Astrocyte (in vitro differentiated cells and primary cell): ENCODE measurements around the gene TESK2. TPM values are rescaled to one million over a fixed set of nuclear protein-coding genes. Genes with fewer than 3 reads are reported as not detected.

Experiments used
- DNase-seq: peaks from one replicate; pipeline ENCODE4 v3.0.0-alpha.2; 2010; ENCODE audit warnings: low read depth
- FAIRE-seq: peaks from 2 replicates; lab custom pipeline; 2011; peaks lifted over from hg19 to GRCh38; lab: Jason Lieb, UNC
- H2AFZ ChIP-seq: 2 replicates; pipeline ENCODE4 v1.6.0; 2012; ENCODE audit warnings: low read depth, low read length, inconsistent platforms
- H3K27ac ChIP-seq: 2 replicates; pipeline ENCODE4 v1.5.1; 2011; ENCODE audit warnings: low read depth, low read length, inconsistent platforms
- H3K27me3 ChIP-seq: 2 replicates; pipeline ENCODE4 v1.6.0; 2011; ENCODE audit warnings: low read length, inconsistent platforms; ENCODE audit not compliant: insufficient read depth
- H3K36me3 ChIP-seq: 2 replicates; pipeline ENCODE4 v1.5.1; 2011; ENCODE audit warnings: low read length, inconsistent platforms; ENCODE audit not compliant: insufficient read depth
- H3K4me1 ChIP-seq: 2 replicates; pipeline ENCODE4 v1.5.1; 2011; ENCODE audit warnings: low read length, inconsistent platforms; ENCODE audit not compliant: insufficient read depth
- H3K4me2 ChIP-seq: 2 replicates; pipeline ENCODE4 v1.6.0; 2012; ENCODE audit warnings: low read length, inconsistent platforms
- H3K4me3 ChIP-seq: 2 replicates; pipeline ENCODE4 v1.5.1; 2011; ENCODE audit warnings: low read depth, mild to moderate bottlenecking, low read length, inconsistent platforms; ENCODE audit not compliant: insufficient read depth
- H3K79me2 ChIP-seq: 2 replicates; pipeline ENCODE4 v1.6.0; 2012; ENCODE audit warnings: mild to moderate bottlenecking, low read length, inconsistent platforms; ENCODE audit not compliant: insufficient read depth
- H3K9ac ChIP-seq: 2 replicates; pipeline ENCODE4 v1.6.0; 2012; ENCODE audit warnings: mild to moderate bottlenecking, low read length, inconsistent platforms
- H3K9me3 ChIP-seq: 2 replicates; pipeline ENCODE4 v1.5.1; 2012; ENCODE audit warnings: low read depth, mild to moderate bottlenecking, low read length, inconsistent platforms; ENCODE audit not compliant: insufficient read depth
- H4K20me1 ChIP-seq: 2 replicates; pipeline ENCODE4 v1.6.0; 2012; ENCODE audit warnings: low read length, inconsistent platforms; ENCODE audit not compliant: insufficient read depth
- H3K27ac Mint-ChIP-seq: one replicate; pipeline ENCODE4 v1.8.0; 2021; ENCODE audit warnings: mild to moderate bottlenecking, mixed read lengths; ENCODE audit not compliant: unreplicated experiment
- H3K27me3 Mint-ChIP-seq: one replicate; pipeline ENCODE4 v1.8.0; 2021; ENCODE audit warnings: low read depth, mixed read lengths; ENCODE audit not compliant: unreplicated experiment
- H3K36me3 Mint-ChIP-seq: one replicate; pipeline ENCODE4 v1.8.0; 2021; ENCODE audit warnings: low read depth, mixed read lengths; ENCODE audit not compliant: unreplicated experiment
- H3K4me1 Mint-ChIP-seq: one replicate; pipeline ENCODE4 v1.8.0; 2021; ENCODE audit warnings: low read depth, mixed read lengths; ENCODE audit not compliant: unreplicated experiment
- H3K4me3 Mint-ChIP-seq: one replicate; pipeline ENCODE4 v1.8.0; 2021; ENCODE audit warnings: mild to moderate bottlenecking, moderate library complexity, mixed read lengths; ENCODE audit not compliant: unreplicated experiment
- H3K9me3 Mint-ChIP-seq: one replicate; pipeline ENCODE4 v1.8.0; 2021; ENCODE audit warnings: mild to moderate bottlenecking, mixed read lengths; ENCODE audit not compliant: unreplicated experiment
- EZH2 ChIP-seq: IDR thresholded peaks from 2 replicates; pipeline ENCODE4 v1.6.1; 2012; ENCODE audit warnings: mild to moderate bottlenecking, low read length, inconsistent platforms; ENCODE audit not compliant: insufficient read depth
- total RNA-seq: library from RNA; stranded (reverse); gene quantifications from 2 replicates; pipeline ENCODE4 v1.2.1, GENCODE V29; 2021
- TF ChIP-seq, protein P1 (sequence below): IDR thresholded peaks from 2 replicates; pipeline ENCODE4 v1.5.1; 2011; ENCODE audit warnings: low read depth, mild to moderate bottlenecking, inconsistent platforms, low read length, moderate library complexity; ENCODE audit not compliant: insufficient read depth

TESK2 gene
- total RNA-seq, 1 donor from 2014 or later: 1.7 TPM

DNA sequence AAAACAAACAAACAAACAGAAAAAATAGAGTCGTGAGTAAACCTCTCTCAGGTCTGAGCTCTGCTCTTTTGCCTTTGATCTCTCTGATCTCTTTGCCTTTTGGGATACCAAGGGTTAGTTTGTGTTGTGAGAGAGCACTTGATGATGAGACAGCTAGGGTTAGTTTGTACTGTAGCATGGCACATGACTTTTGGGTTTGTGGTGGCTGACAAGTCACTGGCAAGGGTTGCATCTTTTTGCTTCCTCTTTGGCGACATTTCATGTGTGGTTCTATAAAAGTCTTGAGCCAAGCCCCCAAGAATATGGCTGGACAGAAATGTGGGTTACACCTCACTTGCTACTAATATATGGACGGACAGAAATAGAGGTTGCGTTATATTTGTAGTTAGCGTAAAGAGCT is 60.5 kb downstream of the TESK2 start:
- Mint-ChIP-seq H3K27me3 (no peaks in the 10 kb centered on the region), H3K36me3 (no peaks in the 10 kb centered on the region), H3K4me1 (no peaks in the 10 kb centered on the region), H3K9me3 (no peaks in the 10 kb centered on the region), H3K4me3 (no peak overlapping the region), H3K27ac (no peak overlapping the region)
- Histone ChIP-seq H4K20me1 (no peaks in the 10 kb centered on the region), H3K4me2 (no peak overlapping the region), H3K27me3 (no peaks in the 10 kb centered on the region), H3K27ac (no peak overlapping the region), H3K79me2 (no peaks in the 10 kb centered on the region), H3K4me1 (no peaks in the 10 kb centered on the region), H3K4me3 (no peak overlapping the region), H3K9ac (no peak overlapping the region), H3K9me3 (no peaks in the 10 kb centered on the region), H2AFZ (no peak overlapping the region), H3K36me3 (no peaks in the 10 kb centered on the region)
- no peak for TF ChIP-seq EZH2
- TF ChIP-seq, protein P1, sequence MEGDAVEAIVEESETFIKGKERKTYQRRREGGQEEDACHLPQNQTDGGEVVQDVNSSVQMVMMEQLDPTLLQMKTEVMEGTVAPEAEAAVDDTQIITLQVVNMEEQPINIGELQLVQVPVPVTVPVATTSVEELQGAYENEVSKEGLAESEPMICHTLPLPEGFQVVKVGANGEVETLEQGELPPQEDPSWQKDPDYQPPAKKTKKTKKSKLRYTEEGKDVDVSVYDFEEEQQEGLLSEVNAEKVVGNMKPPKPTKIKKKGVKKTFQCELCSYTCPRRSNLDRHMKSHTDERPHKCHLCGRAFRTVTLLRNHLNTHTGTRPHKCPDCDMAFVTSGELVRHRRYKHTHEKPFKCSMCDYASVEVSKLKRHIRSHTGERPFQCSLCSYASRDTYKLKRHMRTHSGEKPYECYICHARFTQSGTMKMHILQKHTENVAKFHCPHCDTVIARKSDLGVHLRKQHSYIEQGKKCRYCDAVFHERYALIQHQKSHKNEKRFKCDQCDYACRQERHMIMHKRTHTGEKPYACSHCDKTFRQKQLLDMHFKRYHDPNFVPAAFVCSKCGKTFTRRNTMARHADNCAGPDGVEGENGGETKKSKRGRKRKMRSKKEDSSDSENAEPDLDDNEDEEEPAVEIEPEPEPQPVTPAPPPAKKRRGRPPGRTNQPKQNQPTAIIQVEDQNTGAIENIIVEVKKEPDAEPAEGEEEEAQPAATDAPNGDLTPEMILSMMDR: no peak
- FAIRE-seq (no peak), DNase-seq (no peak)

DNA sequence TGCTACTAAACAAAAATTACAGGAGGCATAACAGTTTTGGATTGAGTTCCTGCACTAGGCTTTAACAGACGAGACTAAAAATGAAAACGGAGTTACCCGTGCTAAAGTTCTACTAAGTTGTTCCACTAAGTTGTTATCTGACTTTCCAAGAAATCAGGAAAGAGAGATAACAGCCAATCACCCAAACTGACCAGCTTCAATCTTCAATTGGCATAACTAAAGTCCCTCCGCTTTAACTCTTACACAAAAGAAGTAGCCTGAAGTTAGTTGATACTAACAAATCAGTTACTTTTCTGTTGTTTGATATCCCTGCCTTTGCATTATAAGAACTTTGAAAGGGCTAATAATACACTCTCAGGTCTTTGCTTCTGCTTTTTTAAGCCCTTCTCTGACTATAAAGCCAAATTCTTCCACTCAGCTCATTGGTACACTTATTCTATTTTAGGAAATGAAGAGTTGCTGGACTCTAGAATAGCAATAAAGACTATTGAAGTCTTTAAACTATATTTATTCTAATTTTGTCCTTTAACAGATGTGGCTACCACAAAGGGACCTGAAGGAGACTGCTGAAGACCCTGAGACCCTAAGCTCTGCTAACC is 61.3 kb downstream of the TESK2 start:
- DNase-seq (no peak), FAIRE-seq (no peak)
- Histone ChIP-seq H3K9ac (no peak overlapping the region), H3K36me3 (no peaks in the 10 kb centered on the region), H2AFZ (no peak overlapping the region), H4K20me1 (no peaks in the 10 kb centered on the region), H3K27me3 (no peaks in the 10 kb centered on the region), H3K4me2 (no peak overlapping the region), H3K9me3 (no peaks in the 10 kb centered on the region), H3K4me3 (no peak overlapping the region), H3K79me2 (no peaks in the 10 kb centered on the region), H3K4me1 (no peaks in the 10 kb centered on the region), H3K27ac (no peak overlapping the region)
- Mint-ChIP-seq H3K36me3 (no peaks in the 10 kb centered on the region), H3K4me3 (no peak overlapping the region), H3K27me3 (no peaks in the 10 kb centered on the region), H3K27ac (no peak overlapping the region), H3K9me3 (no peaks in the 10 kb centered on the region), H3K4me1 (no peaks in the 10 kb centered on the region)
- TF ChIP-seq, protein P1: no peak
- TF ChIP-seq EZH2: no peak

DNA sequence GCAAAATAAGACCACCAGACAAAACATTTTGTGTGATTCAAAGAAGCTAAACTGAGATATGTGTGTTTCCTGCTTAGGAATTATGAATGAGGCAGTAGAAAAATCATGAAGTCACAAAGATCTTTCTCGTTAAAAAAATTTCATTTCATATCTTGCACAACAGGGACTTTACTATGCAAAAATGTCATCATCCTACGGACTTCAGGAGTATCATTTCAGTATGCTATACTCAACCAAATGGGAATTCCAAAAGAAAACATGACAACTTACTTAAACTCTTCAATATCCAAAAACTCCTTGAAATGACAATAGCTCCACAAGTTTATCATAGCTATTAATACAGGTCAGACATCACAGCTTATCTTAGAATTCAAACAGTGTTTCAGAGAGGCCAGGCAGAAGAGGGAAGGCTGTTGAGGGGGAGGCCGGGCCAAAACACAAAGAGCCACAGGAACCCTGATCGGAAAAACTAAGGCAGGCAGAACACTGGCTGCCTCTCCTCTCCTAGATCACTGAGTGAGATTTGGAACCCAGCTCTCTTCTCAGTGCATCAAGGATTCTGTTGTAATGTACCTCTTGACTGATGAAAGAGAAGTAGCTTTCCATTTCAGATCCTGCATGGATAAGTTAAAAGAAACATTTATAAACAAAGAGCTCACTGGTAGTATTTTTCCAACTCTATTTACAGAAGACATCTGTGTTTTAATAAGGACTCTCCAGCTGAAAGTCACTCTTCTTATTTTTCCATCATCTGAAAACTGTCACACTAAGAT is 66.9 kb downstream of the TESK2 start:
- Histone ChIP-seq H3K79me2 (no peaks in the 10 kb centered on the region), H3K27ac (no peak overlapping the region), H3K9ac (no peak overlapping the region), H3K4me3 (no peak overlapping the region), H3K27me3 (no peaks in the 10 kb centered on the region), H4K20me1 (no peaks in the 10 kb centered on the region), H3K4me2 (no peak overlapping the region), H3K36me3 (no peaks in the 10 kb centered on the region), H3K9me3 (no peaks in the 10 kb centered on the region), H2AFZ (no peak overlapping the region), H3K4me1 (no peaks in the 10 kb centered on the region)
- Mint-ChIP-seq H3K27me3 (no peaks in the 10 kb centered on the region), H3K36me3 (no peaks in the 10 kb centered on the region), H3K4me1 (no peaks in the 10 kb centered on the region), H3K27ac (no peak overlapping the region), H3K9me3 (peaks cover 3% of the 10 kb centered on the region), H3K4me3 (no peak overlapping the region)
- FAIRE-seq (no peak), DNase-seq (no peak)
- TF ChIP-seq EZH2: no peak
- TF ChIP-seq, protein P1: no peak
